Neural cell (in vitro differentiated cells): ENCODE results near the gene SEC16A. TPM values are rescaled to one million over a fixed set of nuclear protein-coding genes. Genes with fewer than 3 reads are reported as not detected.

Experiments used
- H2AFZ ChIP-seq: fragments of 200-600, 300-800 bp; sonication (generic), shearing (Covaris generic); 2 replicates; pipeline ENCODE4 v1.6.0; 2014; ENCODE audit warnings: low read depth, mild to moderate bottlenecking, antibody characterized with exemption, low read length, moderate library complexity
- H3F3A ChIP-seq: fragments of 200-600 bp; shearing (Covaris generic); 2 replicates; pipeline ENCODE4 v1.6.1; 2016; ENCODE audit warnings: mild to moderate bottlenecking, moderate library complexity, mixed read lengths, antibody characterized with exemption, low read length; ENCODE audit not compliant: insufficient read depth, poor library complexity, severe bottlenecking
- H3K27ac ChIP-seq: fragments of 200-600, 300-800 bp; sonication (generic), shearing (Covaris generic); 2 replicates; pipeline ENCODE4 v1.5.1; 2014; ENCODE audit warnings: mild to moderate bottlenecking, low read length, moderate library complexity
- H3K27me3 ChIP-seq: fragments of 300-800, 200-600 bp; sonication (generic), shearing (Covaris generic); 2 replicates; pipeline ENCODE4 v1.6.0; 2014; ENCODE audit warnings: mild to moderate bottlenecking, low read depth, low read length, moderate library complexity; ENCODE audit not compliant: insufficient read depth
- H3K36me3 ChIP-seq: fragments of 300-800, 200-600 bp; sonication (generic), shearing (Covaris generic); 2 replicates; pipeline ENCODE4 v1.5.1; 2014; ENCODE audit warnings: mild to moderate bottlenecking, antibody characterized with exemption, low read length, moderate library complexity; ENCODE audit not compliant: insufficient read depth
- H3K4me2 ChIP-seq: fragments of 300-800, 200-600 bp; sonication (generic), shearing (Covaris generic); 2 replicates; pipeline ENCODE4 v1.6.0; 2014; ENCODE audit warnings: mild to moderate bottlenecking, low read length
- H3K4me3 ChIP-seq: fragments of 300-800, 200-600 bp; sonication (generic), shearing (Covaris generic); 2 replicates; pipeline ENCODE4 v1.5.1; 2014; ENCODE audit warnings: mild to moderate bottlenecking, low read length, moderate library complexity
- H3K79me2 ChIP-seq: fragments of 200-600 bp; shearing (Covaris generic); replicated peaks from 2 replicates; pipeline ENCODE4 v1.6.0; 2014; ENCODE audit warnings: mild to moderate bottlenecking, low read length, moderate library complexity; ENCODE audit not compliant: insufficient read depth
- H3K9ac ChIP-seq: fragments of 300-800, 200-600 bp; sonication (generic), shearing (Covaris generic); 2 replicates; pipeline ENCODE4 v1.6.1; 2016; ENCODE audit warnings: mild to moderate bottlenecking, low read length, mixed read lengths
- H3K9me2 ChIP-seq: fragments of 200-600 bp; shearing (Covaris generic); 2 replicates; pipeline ENCODE4 v1.6.1; 2016; ENCODE audit warnings: mild to moderate bottlenecking, low read length, mixed read lengths; ENCODE audit not compliant: insufficient read depth
- H3K9me3 ChIP-seq: fragments of 200-600, 300-800 bp; sonication (generic), shearing (Covaris generic); 2 replicates; pipeline ENCODE4 v1.6.1; 2016; ENCODE audit warnings: mild to moderate bottlenecking, mixed run types, low read length, moderate library complexity, mixed read lengths
- H4K20me1 ChIP-seq: fragments of 200-600 bp; shearing (Covaris generic); 2 replicates; pipeline ENCODE4 v1.6.1; 2016; ENCODE audit warnings: mild to moderate bottlenecking, mixed run types; ENCODE audit not compliant: insufficient read depth
- CTCF ChIP-seq: fragments of 450-650 bp; IDR thresholded peaks from 2 replicates; pipeline ENCODE4 v1.5.1; 2014; ENCODE audit warnings: antibody characterized with exemption, mild to moderate bottlenecking, moderate library complexity; ENCODE audit not compliant: poor library complexity, severe bottlenecking
- EP300 ChIP-seq: fragments of 450-650 bp; conservative IDR thresholded peaks from 2 replicates; pipeline ENCODE4 v1.6.1; 2014; ENCODE audit warnings: antibody characterized with exemption, mild to moderate bottlenecking, moderate library complexity; ENCODE audit not compliant: poor library complexity, severe bottlenecking
- MXI1 ChIP-seq: fragments of 450-650 bp; conservative IDR thresholded peaks from 2 replicates; pipeline ENCODE4 v1.6.1; 2014; ENCODE audit warnings: antibody characterized with exemption, mild to moderate bottlenecking; ENCODE audit not compliant: poor library complexity, severe bottlenecking
- POLR2AphosphoS5 ChIP-seq: IDR thresholded peaks from 2 replicates; pipeline ENCODE4 v1.6.1; 2012
- RAD21 ChIP-seq: fragments of 450-650 bp; conservative IDR thresholded peaks from 2 replicates; pipeline ENCODE4 v1.6.1; 2014; ENCODE audit warnings: antibody characterized with exemption, mild to moderate bottlenecking, moderate library complexity
- REST ChIP-seq: IDR thresholded peaks from 2 replicates; pipeline ENCODE4 v1.6.1; 2012; ENCODE audit warnings: borderline replicate concordance
- TAF1 ChIP-seq: IDR thresholded peaks from 2 replicates; pipeline ENCODE4 v1.6.1; 2012; ENCODE audit warnings: low read depth
- polyA plus RNA-seq: library from polyadenylated mRNA; depleted of rRNA; stranded (reverse); fragments of >200 nt; gene quantifications from 2 replicates; pipeline ENCODE4 v1.2.3, GENCODE V29; 2014

SEC16A gene
- polyA plus RNA-seq, 1 donor from 2014 or later, result 15.4 TPM

- no peaks in the 10 kb centered on the region for H3F3A ChIP-seq
- peaks cover 34% of the 10 kb centered on the region for H3K79me2 ChIP-seq
- peak within 1 kb of the TSS; percentile 75 for H3K27ac ChIP-seq
- peak; percentile 99 for TF ChIP-seq POLR2AphosphoS5
- TF ChIP-seq RAD21, result no peak
- TF ChIP-seq MXI1, result peak; percentile 66
- peak; percentile 71 for TF ChIP-seq TAF1
- peak; percentile 61 for TF ChIP-seq REST
- TF ChIP-seq CTCF, result no peak
- peak; percentile 48 for TF ChIP-seq EP300
- no peaks in the 10 kb centered on the region for H3K9me3 ChIP-seq
- H4K20me1 ChIP-seq, result no peaks in the 10 kb centered on the region
- no peaks in the 10 kb centered on the region for H3K9me2 ChIP-seq
- no peaks in the 10 kb centered on the region for H3K36me3 ChIP-seq
- peak within 1 kb of the TSS; percentile 4 for H2AFZ ChIP-seq
- H3K4me2 ChIP-seq, result peak within 1 kb of the TSS; percentile 77
- no peaks in the 10 kb centered on the region for H3K27me3 ChIP-seq
- H3K9ac ChIP-seq, result peak within 1 kb of the TSS; percentile 83
- peak within 1 kb of the TSS; percentile 97 for H3K4me3 ChIP-seq
These were observed 72.1 kb downstream of the SEC16A start, which contains the start of the genes ENTR1 and PMPCA for GRCh38 chr9:136410500-136411287. TSS of gene ENTR1 (minus strand) at chr9:136410614. CDS start at chr9:136410397, 217 bp downstream. TSS of gene PMPCA (plus strand) at chr9:136410658. CDS start at chr9:136410669, 11 bp downstream.

- peaks cover 34% of the 10 kb centered on the region for H3K79me2 ChIP-seq
- H2AFZ ChIP-seq, result peak overlapping the region; percentile 4
- H3K9me3 ChIP-seq, result no peaks in the 10 kb centered on the region
- H3K4me3 ChIP-seq, result peak overlapping the region; percentile 97
- H3K36me3 ChIP-seq, result no peaks in the 10 kb centered on the region
- no peaks in the 10 kb centered on the region for H3F3A ChIP-seq
- H3K9me2 ChIP-seq, result no peaks in the 10 kb centered on the region
- no peak overlapping the region for H3K27ac ChIP-seq
- no peaks in the 10 kb centered on the region for H4K20me1 ChIP-seq
- H3K9ac ChIP-seq, result peak overlapping the region; percentile 72
- TF ChIP-seq MXI1, result peak; percentile 84
- no peak for TF ChIP-seq REST
- peak overlapping the region; percentile 48 for H3K4me2 ChIP-seq
- H3K27me3 ChIP-seq, result no peaks in the 10 kb centered on the region
These were observed 73.0 kb downstream of the SEC16A start for GRCh38 chr9:136409557-136410455.
